GM12878 (cell line): Measurements from ENCODE around the gene NEK11.

ENCODE experiments used
- ATF3 ChIP-seq: IDR thresholded peaks from 2 replicates; pipeline ENCODE4 v1.6.1; 2011; ENCODE audit warnings: low read depth, mild to moderate bottlenecking, low read length, moderate library complexity, borderline replicate concordance; ENCODE audit errors: extremely low read depth
- ATF7 ChIP-seq: fragments of 450-650 bp; IDR thresholded peaks from 2 replicates; pipeline ENCODE4 v1.6.1; 2016; ENCODE audit warnings: low read depth, mild to moderate bottlenecking
- BCL11A ChIP-seq: IDR thresholded peaks from 2 replicates; pipeline ENCODE4 v1.6.1; 2011; ENCODE audit warnings: low read depth, low read length
- EZH2 ChIP-seq: IDR thresholded peaks from 2 replicates; pipeline ENCODE4 v1.6.1; 2012; ENCODE audit warnings: low read depth, mild to moderate bottlenecking, control low read depth, inconsistent platforms, low read length, borderline replicate concordance; ENCODE audit not compliant: control insufficient read depth
- NFIC ChIP-seq: IDR thresholded peaks from 2 replicates; pipeline ENCODE4 v1.6.1; 2012; ENCODE audit warnings: low read depth, mild to moderate bottlenecking, inconsistent platforms, low read length, moderate library complexity
- NFYB ChIP-seq: IDR thresholded peaks from 2 replicates; pipeline ENCODE4 v1.6.1; 2011; ENCODE audit warnings: low read depth, mild to moderate bottlenecking, low read length, improper control_type of control experiment, moderate library complexity; ENCODE audit not compliant: insufficient read depth
- RFX5 ChIP-seq: IDR thresholded peaks from 2 replicates; pipeline ENCODE4 v1.6.1; 2011; ENCODE audit warnings: low read depth, low read length, improper control_type of control experiment
- SMAD1 ChIP-seq: fragments of 450-650 bp; IDR thresholded peaks from 2 replicates; pipeline ENCODE4 v1.6.1; 2018; ENCODE audit warnings: mild to moderate bottlenecking, low read depth; ENCODE audit not compliant: partially characterized antibody
- TF ChIP-seq, protein P1 (sequence below), 3 experiments: IDR thresholded peaks in 2 of 3; conservative IDR thresholded peaks in 1 of 3; 2 replicates each; pipeline ENCODE4 v1.5.1; 2011; ENCODE audit warnings: low read depth in 3 of 3, low read length in 3 of 3, mild to moderate bottlenecking in 3 of 3, control low read depth in 2 of 3, moderate library complexity in 2 of 3, inconsistent platforms in 1 of 3, mixed read lengths in 1 of 3; ENCODE audit not compliant: control insufficient read depth in 2 of 3, insufficient read depth in 1 of 3; ENCODE audit errors: extremely low read depth in 1 of 3
- TF ChIP-seq, protein P2 (sequence below): fragments of 450-650 bp; formaldehyde crosslinking; IDR thresholded peaks from 2 replicates; pipeline ENCODE4 v1.5.0; 2022; ENCODE audit warnings: mild to moderate bottlenecking, missing genetic modification characterization

GRCh38 chr3:131162516-131162915, 135.8 kb downstream of the NEK11 start:
- TF ChIP-seq EZH2 (no peak), NFYB (no peak), BCL11A (no peak), RFX5 (no peak), SMAD1 (no peak), ATF3 (no peak), NFIC (no peak), ATF7 (no peak)
- TF ChIP-seq, protein P1, sequence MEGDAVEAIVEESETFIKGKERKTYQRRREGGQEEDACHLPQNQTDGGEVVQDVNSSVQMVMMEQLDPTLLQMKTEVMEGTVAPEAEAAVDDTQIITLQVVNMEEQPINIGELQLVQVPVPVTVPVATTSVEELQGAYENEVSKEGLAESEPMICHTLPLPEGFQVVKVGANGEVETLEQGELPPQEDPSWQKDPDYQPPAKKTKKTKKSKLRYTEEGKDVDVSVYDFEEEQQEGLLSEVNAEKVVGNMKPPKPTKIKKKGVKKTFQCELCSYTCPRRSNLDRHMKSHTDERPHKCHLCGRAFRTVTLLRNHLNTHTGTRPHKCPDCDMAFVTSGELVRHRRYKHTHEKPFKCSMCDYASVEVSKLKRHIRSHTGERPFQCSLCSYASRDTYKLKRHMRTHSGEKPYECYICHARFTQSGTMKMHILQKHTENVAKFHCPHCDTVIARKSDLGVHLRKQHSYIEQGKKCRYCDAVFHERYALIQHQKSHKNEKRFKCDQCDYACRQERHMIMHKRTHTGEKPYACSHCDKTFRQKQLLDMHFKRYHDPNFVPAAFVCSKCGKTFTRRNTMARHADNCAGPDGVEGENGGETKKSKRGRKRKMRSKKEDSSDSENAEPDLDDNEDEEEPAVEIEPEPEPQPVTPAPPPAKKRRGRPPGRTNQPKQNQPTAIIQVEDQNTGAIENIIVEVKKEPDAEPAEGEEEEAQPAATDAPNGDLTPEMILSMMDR (IDR thresholded peaks at IDR 0.05 in 2 of 3, conservative IDR thresholded peaks at IDR 0.05 in 1 of 3; ENCODE audit: control insufficient read depth in 2 of 3, extremely low read depth in 1 of 3, insufficient read depth in 1 of 3, low read depth in 3 of 3, low read length in 3 of 3) = no peak
- TF ChIP-seq, protein P2, sequence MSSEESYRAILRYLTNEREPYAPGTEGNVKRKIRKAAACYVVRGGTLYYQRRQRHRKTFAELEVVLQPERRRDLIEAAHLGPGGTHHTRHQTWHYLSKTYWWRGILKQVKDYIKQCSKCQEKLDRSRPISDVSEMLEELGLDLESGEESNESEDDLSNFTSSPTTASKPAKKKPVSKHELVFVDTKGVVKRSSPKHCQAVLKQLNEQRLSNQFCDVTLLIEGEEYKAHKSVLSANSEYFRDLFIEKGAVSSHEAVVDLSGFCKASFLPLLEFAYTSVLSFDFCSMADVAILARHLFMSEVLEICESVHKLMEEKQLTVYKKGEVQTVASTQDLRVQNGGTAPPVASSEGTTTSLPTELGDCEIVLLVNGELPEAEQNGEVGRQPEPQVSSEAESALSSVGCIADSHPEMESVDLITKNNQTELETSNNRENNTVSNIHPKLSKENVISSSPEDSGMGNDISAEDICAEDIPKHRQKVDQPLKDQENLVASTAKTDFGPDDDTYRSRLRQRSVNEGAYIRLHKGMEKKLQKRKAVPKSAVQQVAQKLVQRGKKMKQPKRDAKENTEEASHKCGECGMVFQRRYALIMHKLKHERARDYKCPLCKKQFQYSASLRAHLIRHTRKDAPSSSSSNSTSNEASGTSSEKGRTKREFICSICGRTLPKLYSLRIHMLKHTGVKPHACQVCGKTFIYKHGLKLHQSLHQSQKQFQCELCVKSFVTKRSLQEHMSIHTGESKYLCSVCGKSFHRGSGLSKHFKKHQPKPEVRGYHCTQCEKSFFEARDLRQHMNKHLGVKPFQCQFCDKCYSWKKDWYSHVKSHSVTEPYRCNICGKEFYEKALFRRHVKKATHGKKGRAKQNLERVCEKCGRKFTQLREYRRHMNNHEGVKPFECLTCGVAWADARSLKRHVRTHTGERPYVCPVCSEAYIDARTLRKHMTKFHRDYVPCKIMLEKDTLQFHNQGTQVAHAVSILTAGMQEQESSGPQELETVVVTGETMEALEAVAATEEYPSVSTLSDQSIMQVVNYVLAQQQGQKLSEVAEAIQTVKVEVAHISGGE (CRISPR knock-in tag) = no peak
